ENCODE measurements around the gene KCNN3.

The KCNN3 gene

DNA sequence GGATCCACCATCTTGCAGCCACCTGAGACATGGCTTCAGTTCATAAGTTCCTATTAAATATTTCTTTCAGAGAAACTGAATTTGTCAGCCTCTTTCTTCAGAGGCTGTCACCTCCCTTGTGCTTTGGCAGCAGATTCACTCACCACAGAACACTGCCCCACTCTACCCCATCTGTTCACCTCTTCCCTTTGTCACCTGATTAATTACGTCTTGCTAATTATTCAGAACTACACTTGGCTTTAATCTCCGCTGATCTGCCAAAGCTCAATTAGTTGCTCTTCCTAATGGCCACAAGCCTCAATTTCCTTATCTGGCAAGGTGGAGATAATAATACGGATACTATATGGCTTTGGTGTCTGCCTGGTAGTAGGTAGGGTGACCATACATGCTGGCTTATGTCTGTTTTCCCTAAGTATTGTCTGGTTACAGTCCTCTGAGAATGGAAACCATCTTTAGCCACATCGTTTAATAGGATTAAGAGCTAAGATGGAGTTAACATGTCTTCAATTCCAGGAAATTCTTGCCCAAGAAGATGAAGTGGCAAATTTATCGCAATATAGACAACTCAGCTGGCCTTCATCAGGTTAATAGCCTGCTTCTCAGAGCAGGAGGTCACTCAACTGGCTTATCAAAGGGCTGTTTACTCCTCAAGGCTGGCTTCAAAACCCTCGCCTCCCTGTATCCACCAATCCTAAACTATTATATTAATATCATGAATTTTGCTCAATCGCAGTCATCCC, 203.9 kb downstream of the KCNN3 start:
- no peak for DNase-seq (ENCODE audit: low read depth in 3 of 3, low spot score in 1 of 3)

DNA sequence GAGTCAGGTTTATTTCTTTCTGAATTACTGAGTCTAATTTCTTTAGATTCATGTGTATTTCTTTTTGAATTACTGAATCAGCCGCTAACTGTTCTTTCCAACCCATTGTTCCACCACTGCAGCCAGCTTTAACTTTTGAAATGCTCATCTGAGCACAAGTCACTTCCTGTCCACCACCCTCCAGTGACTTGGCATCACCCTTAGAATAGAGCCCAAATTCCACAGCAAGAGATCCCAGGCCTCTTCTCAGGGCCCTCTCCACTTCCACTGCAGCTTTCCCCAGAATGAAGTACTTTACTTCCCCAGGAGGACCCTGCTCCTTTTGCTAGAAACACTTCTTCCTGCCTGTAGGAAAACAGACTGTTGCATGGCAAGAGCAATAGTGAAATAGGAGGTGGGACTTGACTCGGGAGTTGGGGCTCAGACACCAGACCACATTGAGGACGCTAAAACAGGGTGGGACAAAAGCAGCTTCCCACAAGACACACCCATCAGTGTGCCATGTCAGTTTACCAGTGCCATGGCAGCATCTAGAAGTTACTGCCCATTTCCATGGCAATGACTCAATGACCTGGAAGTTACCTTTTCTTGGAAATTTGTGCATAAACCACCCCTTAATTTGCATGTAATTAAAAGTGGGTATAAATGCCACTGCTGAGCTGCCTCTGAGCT, 205.6 kb downstream of the KCNN3 start:
- no peak for DNase-seq (ENCODE audit: low read depth in 3 of 3, low spot score in 1 of 3)

DNA sequence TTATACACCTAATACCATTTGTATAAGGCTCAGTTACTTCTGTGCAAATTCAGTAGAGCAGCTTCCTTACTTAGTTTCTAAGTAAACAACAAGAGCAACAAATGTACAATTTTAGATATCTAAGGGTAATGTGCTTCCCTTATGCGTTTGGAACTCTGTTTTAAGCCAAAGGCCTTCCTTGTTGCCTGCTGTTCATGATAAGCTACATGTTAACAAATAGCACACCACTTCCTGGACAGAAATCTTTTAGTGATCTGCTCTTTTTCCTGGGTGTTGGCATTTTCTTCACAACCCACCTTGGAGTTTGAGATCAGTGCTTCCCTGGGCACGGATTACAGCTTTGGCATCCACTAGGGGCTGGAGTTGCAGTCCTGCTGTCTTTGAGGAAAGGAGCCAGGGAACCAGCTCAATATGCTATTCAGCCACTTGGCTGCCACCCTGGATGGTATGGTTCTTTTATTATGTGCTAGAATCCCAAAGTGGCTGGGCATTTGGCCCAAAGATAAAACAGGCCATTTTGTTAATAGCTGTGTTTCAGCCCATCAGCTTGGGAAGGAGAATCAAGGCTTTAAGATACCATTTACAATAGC, 206.5 kb downstream of the KCNN3 start:
- no peak for DNase-seq (ENCODE audit: low read depth in 3 of 3, low spot score in 1 of 3)

DNA sequence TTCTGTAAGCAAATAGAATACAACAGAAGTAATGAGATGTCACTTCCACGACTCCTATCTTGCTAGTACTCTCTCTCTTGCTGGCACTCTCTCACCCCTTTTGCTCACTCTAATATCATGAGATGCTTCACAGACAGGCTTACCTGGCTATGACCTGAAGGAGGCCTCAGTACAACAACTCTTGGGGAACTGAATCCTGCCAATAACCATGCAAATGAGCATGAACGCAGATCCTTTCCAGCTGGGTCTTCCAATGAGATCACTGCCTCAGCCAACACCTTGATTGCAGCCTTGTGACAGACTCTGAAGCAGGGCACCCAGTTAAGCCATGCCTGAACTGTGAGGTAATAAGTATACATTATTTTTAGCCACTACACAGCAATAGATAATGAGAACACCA, 209.0 kb downstream of the KCNN3 start:
- no peak for DNase-seq (ENCODE audit: low read depth in 3 of 3, low spot score in 1 of 3)

DNA sequence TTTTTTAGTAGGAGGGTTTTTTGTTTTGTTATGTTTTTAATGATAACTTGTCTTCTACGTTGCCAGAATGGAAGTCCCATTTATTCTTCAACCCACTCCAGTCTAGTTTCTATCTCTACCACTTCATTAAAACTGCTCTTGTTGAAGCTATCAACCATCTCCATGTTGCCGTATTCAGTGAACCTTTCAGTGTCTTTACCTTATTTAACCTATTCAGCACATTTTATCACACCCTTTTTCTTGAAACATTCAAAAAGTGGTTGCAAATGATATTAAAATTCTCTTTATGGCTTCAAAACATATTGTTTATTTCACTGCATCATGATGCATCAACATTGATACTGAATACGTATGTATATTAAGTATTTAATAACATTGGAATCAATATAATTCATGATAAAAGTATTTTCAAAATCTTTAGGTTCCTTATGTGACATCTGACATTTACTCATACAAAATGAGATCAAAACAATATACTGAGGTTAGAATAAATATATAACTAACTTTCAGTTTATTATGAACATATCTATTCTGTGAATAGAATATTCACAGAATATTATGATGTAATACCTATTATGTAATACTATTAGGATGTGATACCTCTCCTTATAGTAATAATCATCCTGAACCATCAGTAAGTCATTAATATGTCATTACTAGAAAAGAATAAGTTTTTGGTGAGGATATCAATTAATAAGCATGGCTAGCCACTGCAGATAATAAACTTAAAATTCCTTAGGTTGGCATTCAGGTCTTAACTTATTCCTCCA, 210.1 kb downstream of the KCNN3 start:
- DNase-seq (ENCODE audit: low read depth in 3 of 3, low spot score in 1 of 3), result no peak

DNA sequence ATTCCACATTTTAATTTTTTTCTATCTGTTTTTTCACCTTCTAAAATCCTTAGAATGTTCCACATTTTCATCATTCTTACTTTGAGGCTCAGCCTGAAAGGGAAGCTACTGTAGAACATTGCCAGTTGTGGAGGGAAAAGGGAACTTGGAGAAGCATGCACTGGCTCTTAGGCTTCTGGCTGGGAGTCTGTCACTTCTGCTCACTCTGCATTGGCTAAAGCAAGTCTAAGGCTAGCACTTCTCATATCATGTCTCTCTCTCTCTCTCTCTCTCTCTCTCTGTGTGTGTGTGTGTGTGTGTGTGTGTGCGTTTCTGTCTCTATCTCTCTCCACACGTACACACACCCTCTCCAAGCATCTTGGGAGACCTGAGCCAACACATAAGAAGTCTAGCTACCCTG, 212.5 kb downstream of the KCNN3 start:
- no peak for DNase-seq (ENCODE audit: low read depth in 3 of 3, low spot score in 1 of 3)

DNA sequence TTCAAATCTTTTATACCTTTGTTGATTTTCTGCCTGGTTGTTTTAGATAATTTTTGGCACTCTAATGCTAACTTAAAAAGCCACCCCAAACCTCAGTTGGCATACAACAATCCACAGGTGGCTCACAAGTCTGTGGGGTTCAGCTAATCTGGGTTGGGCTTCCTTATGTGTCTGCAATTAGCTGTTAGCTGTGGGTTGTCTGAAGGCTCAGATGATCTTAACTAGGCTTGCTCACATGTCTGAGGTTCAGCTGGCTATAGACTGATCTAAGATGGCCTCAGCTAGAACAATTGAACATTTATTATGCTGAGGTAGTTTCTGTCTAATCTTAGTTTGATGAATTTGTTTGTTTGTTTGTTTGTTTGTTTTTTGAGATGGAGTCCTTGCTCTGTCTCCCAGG, 217.2 kb downstream of the KCNN3 start:
- no peak for DNase-seq (ENCODE audit: low read depth in 3 of 3, low spot score in 1 of 3)
